Endothelial cell of umbilical vein (primary cell): ENCODE data around the gene TMEM51. TPM values are rescaled to one million over a fixed set of nuclear protein-coding genes. Genes with fewer than 3 reads are reported as not detected.

Experiments used
- BruUV-seq: library from RNA; stranded (reverse); fragments of 400-500 nt; replicated peaks from 2 replicates; lab custom pipeline; 2021; lab: Mats Ljungman, UMichigan
- CTCF ChIA-PET: fragments of 300-600, 350-600 bp; sonication (Branson Sonifier 250); formaldehyde crosslinking; loops from one replicate; lab custom pipeline; 2021; ENCODE audit warnings: antibody characterized with exemption, inconsistent platforms; lab: Charles Lee
- POLR2A ChIA-PET: fragments of 300-600, 350-600 bp; sonication (Branson Sonifier 250); formaldehyde crosslinking; loops from one replicate; lab custom pipeline; 2021; ENCODE audit warnings: antibody characterized with exemption, inconsistent platforms; lab: Charles Lee
- DNase-seq: peaks from one replicate; pipeline ENCODE4 v3.0.0-alpha.2; 2011; ENCODE audit warnings: low read depth, low spot score
- FAIRE-seq: peaks from 2 replicates; lab custom pipeline; 2011; peaks lifted over from hg19 to GRCh38; lab: Jason Lieb, UNC
- H2AFZ ChIP-seq: 2 replicates; pipeline ENCODE4 v1.6.0; 2012; ENCODE audit warnings: low read depth, low read length, control low read depth, inconsistent platforms
- H3K27ac ChIP-seq: 2 replicates; pipeline ENCODE4 v1.5.1; 2011; ENCODE audit warnings: low read depth, mild to moderate bottlenecking, control low read depth, low read length, moderate library complexity; ENCODE audit not compliant: insufficient read depth
- H3K27me3 ChIP-seq, 2 experiments: 2 replicates each; pipeline versions ENCODE4 v1.6.0 to v1.6.1; 2011; ENCODE audit warnings: low read length in 2 of 2, mixed read lengths in 1 of 2; ENCODE audit not compliant: control insufficient read depth in 2 of 2, insufficient read depth in 2 of 2
- H3K36me3 ChIP-seq, 2 experiments: 2 replicates in 1 of 2; 3 replicates in 1 of 2; pipeline ENCODE4 v1.5.1; 2011; ENCODE audit warnings: low read length in 2 of 2, mild to moderate bottlenecking in 1 of 2, moderate library complexity in 1 of 2; ENCODE audit not compliant: control insufficient read depth in 2 of 2, insufficient read depth in 2 of 2; ENCODE audit errors: extremely low read depth in 1 of 2
- H3K4me1 ChIP-seq: 3 replicates; pipeline ENCODE4 v1.5.1; 2011; ENCODE audit warnings: mild to moderate bottlenecking, low read length; ENCODE audit not compliant: control insufficient read depth, insufficient read depth; ENCODE audit errors: extremely low read depth
- H3K4me2 ChIP-seq: 2 replicates; pipeline ENCODE4 v1.6.1; 2011; ENCODE audit warnings: low read length, control low read depth, mixed read lengths; ENCODE audit not compliant: insufficient read depth
- H3K4me3 ChIP-seq, 3 experiments: fragments of 200-600 bp in 1 of 3; sonication (generic), shearing (Covaris generic) in 1 of 3; replicated peaks in 1 of 3; 2 replicates each; pipeline ENCODE4 v1.5.1; 2011 to 2016; ENCODE audit warnings: control low read depth in 3 of 3, low read length in 3 of 3, mild to moderate bottlenecking in 2 of 3, inconsistent platforms in 1 of 3, low read depth in 1 of 3, moderate library complexity in 1 of 3; ENCODE audit not compliant: insufficient read depth in 1 of 3
- H3K79me2 ChIP-seq: 2 replicates; pipeline ENCODE4 v1.6.0; 2012; ENCODE audit warnings: low read length, inconsistent platforms; ENCODE audit not compliant: control insufficient read depth, insufficient read depth
- H3K9ac ChIP-seq: replicated peaks from 2 replicates; pipeline ENCODE3; 2011; ENCODE audit warnings: low read length, control low read depth; ENCODE audit not compliant: insufficient read depth; ENCODE audit errors: extremely low read depth
- H3K9me1 ChIP-seq: replicated peaks from 3 replicates; pipeline ENCODE4 v1.6.0; 2011; ENCODE audit warnings: mild to moderate bottlenecking, low read length; ENCODE audit not compliant: control insufficient read depth, insufficient read depth; ENCODE audit errors: extremely low read depth
- H3K9me3 ChIP-seq: replicated peaks from 2 replicates; pipeline ENCODE4 v1.5.1; 2012; ENCODE audit warnings: low read length, inconsistent platforms; ENCODE audit not compliant: control insufficient read depth, insufficient read depth
- H4K20me1 ChIP-seq: replicated peaks from 2 replicates; pipeline ENCODE3; 2011; ENCODE audit warnings: mild to moderate bottlenecking, low read length; ENCODE audit not compliant: control insufficient read depth, insufficient read depth; ENCODE audit errors: extremely low read depth
- EZH2 ChIP-seq: IDR thresholded peaks from 2 replicates; pipeline ENCODE4 v1.6.1; 2012; ENCODE audit warnings: borderline replicate concordance, low read depth, mild to moderate bottlenecking, moderate library complexity, low read length, inconsistent platforms; ENCODE audit not compliant: severe bottlenecking
- FOS ChIP-seq: IDR thresholded peaks from 2 replicates; pipeline ENCODE4 v1.6.1; 2011; ENCODE audit warnings: mild to moderate bottlenecking, low read length, moderate library complexity, borderline replicate concordance; ENCODE audit not compliant: insufficient read depth
- GATA2 ChIP-seq: IDR thresholded peaks from 2 replicates; pipeline ENCODE4 v1.7.0; 2011; ENCODE audit warnings: low read depth, mild to moderate bottlenecking, moderate library complexity, mixed read lengths, low read length; ENCODE audit not compliant: insufficient read length, insufficient read depth
- JUN ChIP-seq: IDR thresholded peaks from 2 replicates; pipeline ENCODE4 v1.6.1; 2011; ENCODE audit warnings: borderline replicate concordance, low read depth; ENCODE audit not compliant: insufficient read length, insufficient read depth
- MYC ChIP-seq: IDR thresholded peaks from one replicate; pipeline ENCODE4 v1.6.1; 2011; ENCODE audit warnings: mild to moderate bottlenecking, low read depth, low read length
- POLR2A ChIP-seq: IDR thresholded peaks from 2 replicates; pipeline ENCODE4 v1.6.1; 2012; ENCODE audit warnings: low read depth, mild to moderate bottlenecking, control low read depth, low read length
- POLR2AphosphoS5 ChIP-seq: IDR thresholded peaks from 2 replicates; pipeline ENCODE4 v1.6.1; 2012; ENCODE audit warnings: low read depth, mild to moderate bottlenecking, control low read depth, low read length, moderate library complexity; ENCODE audit not compliant: insufficient read depth
- dilution Hi-C: fragments of 300-500 bp; cut with MboI; formaldehyde crosslinking; loops from one replicate; pipeline ENCODE4 v1.15.0; 2019; ENCODE audit warnings: low sequenced_read_pairs; ENCODE audit not compliant: extremely low pct_ligation_motif_present
- intact Hi-C: fragments of 100-400 bp; cut with micrococcal nuclease; formaldehyde crosslinking; loops from one replicate; pipeline ENCODE4 v1.10.0; 2022
- polyA plus RNA-seq, 4 experiments: library from polyadenylated mRNA; depleted of rRNA in 3 of 4; stranded (reverse) in 3 of 4; unstranded in 1 of 4; fragments of >200 nt; gene quantifications; 2 replicates each; pipeline versions ENCODE4 v1.2.1 to v1.2.3, GENCODE V29; 2011 to 2012; ENCODE audit warnings: missing spikeins in 1 of 4
- total RNA-seq: library from RNA; stranded (reverse); gene quantifications from 2 replicates; pipeline ENCODE4 v1.2.3, GENCODE V29; 2021
- TF ChIP-seq, protein P1 (sequence below), 2 donors: IDR thresholded peaks; 1 replicate in 1 of 2; 2 replicates in 1 of 2; pipeline ENCODE4 v1.5.1; 2011; ENCODE audit warnings: low read length in 2 of 2, mild to moderate bottlenecking in 2 of 2, moderate library complexity in 2 of 2, control low read depth in 1 of 2, inconsistent platforms in 1 of 2, low read depth in 1 of 2; ENCODE audit not compliant: insufficient read depth in 1 of 2; ENCODE audit errors: extremely low read depth in 1 of 2
- TF ChIP-seq, protein P2 (sequence below): IDR thresholded peaks from 2 replicates; pipeline ENCODE4 v1.6.1; 2011; ENCODE audit not compliant: insufficient read depth, insufficient read length

TMEM51 gene
- total and polyA plus RNA-seq, 2 donors (not counting 3 experiments of a cell fraction or from before 2014, with no cell fraction given): 13.7 to 13.9 TPM

DNA sequence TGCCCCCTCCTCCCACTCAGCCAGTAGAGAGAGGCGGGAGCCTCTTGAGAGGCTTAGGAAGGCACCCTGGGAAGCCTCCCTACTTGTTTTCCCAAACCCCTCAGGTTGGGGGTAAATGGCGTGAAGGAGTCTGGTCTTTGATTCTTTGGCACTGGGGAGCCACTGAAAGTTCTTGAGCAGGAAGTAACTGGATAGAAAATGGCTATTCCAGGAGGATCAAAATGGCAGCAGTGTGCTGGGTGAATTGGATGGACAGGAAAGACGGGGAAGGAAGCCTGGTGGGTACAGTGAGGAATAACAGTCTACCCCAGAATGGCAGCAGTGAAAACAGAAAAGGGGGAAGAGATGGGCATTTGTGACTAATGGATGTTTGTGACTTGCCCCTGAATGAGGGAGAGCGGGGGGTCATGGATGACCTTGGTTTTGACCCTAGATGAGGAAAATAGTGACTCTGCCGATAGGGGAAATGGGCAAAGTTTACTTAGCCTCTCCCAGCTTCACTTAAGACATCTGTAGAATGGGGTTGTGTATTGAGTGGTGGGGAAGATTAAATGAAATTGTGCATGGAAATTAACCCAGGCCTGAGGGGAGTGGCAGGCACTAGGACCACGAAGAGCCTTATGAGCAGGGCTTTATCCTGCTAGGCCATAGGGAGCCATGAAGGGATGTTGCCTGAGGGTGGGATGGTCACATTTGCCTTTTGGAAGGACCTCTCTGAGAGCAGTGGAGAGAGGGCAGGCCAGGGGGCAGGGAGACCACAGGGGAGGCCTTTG, 32.7 kb downstream of the TMEM51 start:
- Histone ChIP-seq H3K4me2 (no peak overlapping the region), H3K4me3 (no peak overlapping the region), H3K27me3 (no peaks in the 10 kb centered on the region), H3K4me1 (peaks cover 17% of the 10 kb centered on the region), H3K79me2 (peaks cover 5% of the 10 kb centered on the region), H4K20me1 (no peaks in the 10 kb centered on the region), H3K9me1 (no peaks in the 10 kb centered on the region), H3K27ac (no peak overlapping the region), H3K9ac (no peak overlapping the region), H3K36me3 (no peaks in the 10 kb centered on the region), H2AFZ (no peak overlapping the region), H3K9me3 (no peaks in the 10 kb centered on the region)
- ChIA-PET CTCF (no interaction called here), POLR2A (no interaction called here)
- TF ChIP-seq EZH2 (no peak), JUN (no peak), MYC (no peak), POLR2A (no peak), POLR2AphosphoS5 (no peak), FOS (no peak), GATA2 (no peak)
- TF ChIP-seq, protein P1, sequence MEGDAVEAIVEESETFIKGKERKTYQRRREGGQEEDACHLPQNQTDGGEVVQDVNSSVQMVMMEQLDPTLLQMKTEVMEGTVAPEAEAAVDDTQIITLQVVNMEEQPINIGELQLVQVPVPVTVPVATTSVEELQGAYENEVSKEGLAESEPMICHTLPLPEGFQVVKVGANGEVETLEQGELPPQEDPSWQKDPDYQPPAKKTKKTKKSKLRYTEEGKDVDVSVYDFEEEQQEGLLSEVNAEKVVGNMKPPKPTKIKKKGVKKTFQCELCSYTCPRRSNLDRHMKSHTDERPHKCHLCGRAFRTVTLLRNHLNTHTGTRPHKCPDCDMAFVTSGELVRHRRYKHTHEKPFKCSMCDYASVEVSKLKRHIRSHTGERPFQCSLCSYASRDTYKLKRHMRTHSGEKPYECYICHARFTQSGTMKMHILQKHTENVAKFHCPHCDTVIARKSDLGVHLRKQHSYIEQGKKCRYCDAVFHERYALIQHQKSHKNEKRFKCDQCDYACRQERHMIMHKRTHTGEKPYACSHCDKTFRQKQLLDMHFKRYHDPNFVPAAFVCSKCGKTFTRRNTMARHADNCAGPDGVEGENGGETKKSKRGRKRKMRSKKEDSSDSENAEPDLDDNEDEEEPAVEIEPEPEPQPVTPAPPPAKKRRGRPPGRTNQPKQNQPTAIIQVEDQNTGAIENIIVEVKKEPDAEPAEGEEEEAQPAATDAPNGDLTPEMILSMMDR (IDR thresholded peaks at IDR 0.05; ENCODE audit: extremely low read depth in 1 of 2, insufficient read depth in 1 of 2, low read depth in 1 of 2, low read length in 2 of 2): no peak
- TF ChIP-seq, protein P2, sequence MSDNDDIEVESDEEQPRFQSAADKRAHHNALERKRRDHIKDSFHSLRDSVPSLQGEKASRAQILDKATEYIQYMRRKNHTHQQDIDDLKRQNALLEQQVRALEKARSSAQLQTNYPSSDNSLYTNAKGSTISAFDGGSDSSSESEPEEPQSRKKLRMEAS: no peak
- no TSS peak for BruUV-seq
- intact Hi-C loops: no loop called here
- dilution Hi-C loops: no loop called here
- FAIRE-seq (no peak), DNase-seq (no peak)
